HepG2 (cell line): ENCODE measurements around the gene CALML6. TPM values are rescaled to one million over a fixed set of nuclear protein-coding genes. Genes with fewer than 3 reads are reported as not detected.

ENCODE experiments used
- ATAC-seq: fragments of 200-7000 bp; cut with Tn5 transposase; 3 replicates; pipeline ENCODE4 v1.9.1; 2020; ENCODE audit warnings: mild to moderate bottlenecking, moderate library complexity
- BruUV-seq: library from RNA; stranded (reverse); fragments of 400-500 nt; replicated peaks from 2 replicates; lab custom pipeline; 2021; lab: Mats Ljungman, UMichigan
- CTCF ChIA-PET: fragments of 300-600 bp; formaldehyde crosslinking; extraction: SDS; loops from one replicate; lab custom pipeline; 2021; ENCODE audit warnings: low total read pairs, inconsistent platforms, low intra/inter-chr PET ratio; lab: Yijun Ruan, JAX
- POLR2A ChIA-PET: fragments of 350-600 bp; sonication (Branson Sonifier 250); formaldehyde crosslinking; loops from one replicate; lab custom pipeline; 2020; ENCODE audit warnings: antibody characterized with exemption, inconsistent platforms; lab: Yijun Ruan, JAX
- DNase-seq: peaks from one replicate; pipeline ENCODE4 v3.0.0-alpha.2; 2015; ENCODE audit warnings: low spot score
- FAIRE-seq: peaks from 3 replicates; lab custom pipeline; 2011; peaks lifted over from hg19 to GRCh38; lab: Jason Lieb, UNC
- H2AFZ ChIP-seq: one replicate; pipeline ENCODE4 v1.6.1; 2011; ENCODE audit warnings: low read length, inconsistent platforms
- H3K27ac ChIP-seq: fragments of 300-600 bp; 3 replicates; pipeline ENCODE4 v1.8.0; 2011; ENCODE audit warnings: mixed run types, mild to moderate bottlenecking, mixed read lengths, low read length, inconsistent platforms; ENCODE audit not compliant: insufficient read depth; ENCODE audit errors: extremely low read length
- H3K27me3 ChIP-seq, 2 experiments: fragments of 200-600 bp in 1 of 2; 2 replicates in 1 of 2; 3 replicates in 1 of 2; pipeline versions ENCODE4 v1.6.0 to v1.8.0; 2011; ENCODE audit warnings: low read length in 2 of 2, mild to moderate bottlenecking in 2 of 2, moderate library complexity in 2 of 2, inconsistent platforms in 1 of 2; ENCODE audit not compliant: insufficient read depth in 2 of 2, control insufficient read depth in 1 of 2
- H3K36me3 ChIP-seq, 2 experiments: fragments of 200-600 bp in 1 of 2; replicated peaks in 1 of 2; 2 replicates in 1 of 2; 3 replicates in 1 of 2; pipeline versions ENCODE4 v1.5.1 to v1.8.0; 2011; ENCODE audit warnings: low read length in 2 of 2, inconsistent platforms in 1 of 2; ENCODE audit not compliant: insufficient read depth in 2 of 2, control insufficient read depth in 1 of 2
- H3K4me1 ChIP-seq: 2 replicates; pipeline ENCODE4 v1.5.1; 2012; ENCODE audit warnings: low read length, inconsistent platforms; ENCODE audit not compliant: insufficient read depth
- H3K4me2 ChIP-seq: 2 replicates; pipeline ENCODE4 v1.6.0; 2011; ENCODE audit warnings: low read depth, low read length, inconsistent platforms
- H3K4me3 ChIP-seq, 3 experiments: fragments of 200-600 bp in 1 of 3; sonication (generic), shearing (Covaris generic) in 1 of 3; replicated peaks in 1 of 3; 2 replicates each; pipeline ENCODE4 v1.5.1; 2011 to 2016; ENCODE audit warnings: low read length in 3 of 3, inconsistent platforms in 2 of 3, low read depth in 2 of 3, mild to moderate bottlenecking in 2 of 3, control low read depth in 1 of 3, mixed read lengths in 1 of 3; ENCODE audit not compliant: insufficient read depth in 1 of 3
- H3K79me2 ChIP-seq: one replicate; pipeline ENCODE4 v1.6.1; 2011; ENCODE audit warnings: low read length, inconsistent platforms; ENCODE audit not compliant: insufficient read depth
- H3K9ac ChIP-seq: 2 replicates; pipeline ENCODE4 v1.6.0; 2011; ENCODE audit warnings: mild to moderate bottlenecking, low read depth, low read length, inconsistent platforms; ENCODE audit not compliant: insufficient read depth
- H3K9me3 ChIP-seq: 2 replicates; pipeline ENCODE4 v1.5.1; 2012; ENCODE audit warnings: mild to moderate bottlenecking, low read length
- H4K20me1 ChIP-seq: 2 replicates; pipeline ENCODE4 v1.6.0; 2011; ENCODE audit warnings: inconsistent platforms, mild to moderate bottlenecking, low read length, moderate library complexity; ENCODE audit not compliant: insufficient read depth
- CREM ChIP-seq, 2 experiments: sonication (generic) in 1 of 2; formaldehyde crosslinking in 1 of 2; IDR thresholded peaks; 2 replicates each; pipeline versions ENCODE4 v1.4.0 to v1.6.1; 2016 to 2020; ENCODE audit warnings: antibody characterized with exemption in 1 of 2, mild to moderate bottlenecking in 1 of 2, missing genetic modification reagents in 1 of 2
- HNRNPK ChIP-seq: fragments of 200-400 bp; formaldehyde crosslinking; IDR thresholded peaks from 2 replicates; pipeline ENCODE4 v1.6.1; 2018; ENCODE audit warnings: low read length, low read depth, moderate library complexity, mild to moderate bottlenecking; ENCODE audit not compliant: poor library complexity, severe bottlenecking
- ZNF543 ChIP-seq: sonication (generic); formaldehyde crosslinking; IDR thresholded peaks from 2 replicates; pipeline ENCODE4 v1.4.0; 2020; ENCODE audit warnings: mild to moderate bottlenecking, missing genetic modification reagents
- WGBS: methylation state at CpG from one replicate; pipeline ENCODE4 v1.1.6; 2017; ENCODE audit warnings: low lambda C conversion rate; 5-methylcytosine and 5-hydroxymethylcytosine counted together
- in situ Hi-C: cut with HindIII; loops from 2 replicates; pipeline ENCODE4 v1.10.0; 2017; ENCODE audit warnings: low pct_unique_long_range_greater_than_20kb; ENCODE audit not compliant: extremely low pct_ligation_motif_present
- intact Hi-C: fragments of 100-400 bp; cut with micrococcal nuclease; formaldehyde crosslinking; loops from one replicate; pipeline ENCODE4 v1.10.0; 2022; ENCODE audit not compliant: unreplicated experiment
- polyA plus RNA-seq, 8 experiments: library from polyadenylated mRNA; depleted of rRNA in 3 of 8; stranded (reverse) in 7 of 8; unstranded in 1 of 8; fragments of >200 nt; fragmentation: Illumina TruSeq in 4 of 8; extraction: Trizol in 4 of 8; gene quantifications; 2 replicates each; pipeline versions ENCODE4 v1.2.1 to v1.2.3, GENCODE V29; 2011 to 2016; ENCODE audit warnings: low read depth in 4 of 8, missing spikeins in 1 of 8, mixed read lengths in 1 of 8; ENCODE audit not compliant: insufficient read depth in 1 of 8
- total RNA-seq, 5 experiments: library from RNA; depleted of rRNA; stranded (reverse); fragments of >200 nt; fragmentation: Illumina TruSeq; extraction: Trizol; gene quantifications; 2 replicates each; pipeline ENCODE4 v1.2.3, GENCODE V29; 2016; ENCODE audit warnings: low read depth in 1 of 5
- TF ChIP-seq, protein P1 (sequence below): sonication (generic); formaldehyde crosslinking; IDR thresholded peaks from 2 replicates; pipeline ENCODE4 v1.5.1; 2020; ENCODE audit warnings: missing genetic modification reagents, mild to moderate bottlenecking, borderline replicate concordance

The CALML6 gene
- total and polyA plus RNA-seq, 2 of the 13 experiments (the other 11 are each of a cell fraction or from before 2014, with no cell fraction given), result 0.11 to 0.12 TPM

DNA sequence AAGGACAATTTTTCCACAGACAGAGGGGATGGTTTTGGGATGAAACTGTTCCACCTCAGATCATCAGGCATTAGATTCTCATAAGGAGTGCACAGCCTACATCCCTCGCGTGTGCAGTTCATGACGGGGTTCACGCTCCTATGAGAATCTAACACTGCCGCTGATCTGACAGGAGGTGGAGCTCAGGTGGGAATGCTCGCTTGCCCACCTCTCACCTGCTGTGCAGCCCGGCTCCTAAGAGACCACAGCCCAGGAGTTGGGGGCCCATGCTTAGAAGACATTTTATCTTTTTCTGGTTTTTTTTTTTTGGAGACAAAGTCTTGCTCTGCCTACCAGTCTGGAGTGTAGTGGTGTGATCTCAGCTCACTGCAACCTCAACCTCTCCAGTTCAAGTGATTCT, 40.2 kb upstream of the CALML6 start:
- FAIRE-seq (no peak), ATAC-seq (no peak), DNase-seq (no peak)
- H3K27me3 ChIP-seq, result no peaks in the 10 kb centered on the region
- BruUV-seq, result no TSS peak
- no peak overlapping the region for H3K9ac ChIP-seq
- H3K9me3 ChIP-seq, result no peaks in the 10 kb centered on the region
- CTCF ChIA-PET, result no interaction called here
- H3K36me3 ChIP-seq, result peaks cover 23 to 43% of the 10 kb centered on the region in 2 experiments
- peaks cover 38% of the 10 kb centered on the region for H3K4me1 ChIP-seq
- TF ChIP-seq HNRNPK, result no peak
- TF ChIP-seq ZNF543 (CRISPR knock-in tag), result no peak
- TF ChIP-seq, protein P1, sequence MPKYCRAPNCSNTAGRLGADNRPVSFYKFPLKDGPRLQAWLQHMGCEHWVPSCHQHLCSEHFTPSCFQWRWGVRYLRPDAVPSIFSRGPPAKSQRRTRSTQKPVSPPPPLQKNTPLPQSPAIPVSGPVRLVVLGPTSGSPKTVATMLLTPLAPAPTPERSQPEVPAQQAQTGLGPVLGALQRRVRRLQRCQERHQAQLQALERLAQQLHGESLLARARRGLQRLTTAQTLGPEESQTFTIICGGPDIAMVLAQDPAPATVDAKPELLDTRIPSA (CRISPR knock-in tag), result no peak
- POLR2A ChIA-PET, result interaction anchor here (0.6 to 0.9 kb wide), 2 partner anchors 11 to 34 kb away, joined by 4 to 5 read pairs; no protein-coding TSS in a partner anchor
- no peak overlapping the region for H3K4me3 ChIP-seq
- H2AFZ ChIP-seq, result no peak overlapping the region
- in situ Hi-C loops, result no loop called here
- H3K4me2 ChIP-seq, result no peak overlapping the region
- H3K79me2 ChIP-seq, result peaks cover 93% of the 10 kb centered on the region
- peaks cover 91% of the 10 kb centered on the region for H4K20me1 ChIP-seq
- no peak overlapping the region for H3K27ac ChIP-seq
- WGBS, result 100% methylated on average over 7 of the region's 7 CpGs
- intact Hi-C loops, result no loop called here

DNA sequence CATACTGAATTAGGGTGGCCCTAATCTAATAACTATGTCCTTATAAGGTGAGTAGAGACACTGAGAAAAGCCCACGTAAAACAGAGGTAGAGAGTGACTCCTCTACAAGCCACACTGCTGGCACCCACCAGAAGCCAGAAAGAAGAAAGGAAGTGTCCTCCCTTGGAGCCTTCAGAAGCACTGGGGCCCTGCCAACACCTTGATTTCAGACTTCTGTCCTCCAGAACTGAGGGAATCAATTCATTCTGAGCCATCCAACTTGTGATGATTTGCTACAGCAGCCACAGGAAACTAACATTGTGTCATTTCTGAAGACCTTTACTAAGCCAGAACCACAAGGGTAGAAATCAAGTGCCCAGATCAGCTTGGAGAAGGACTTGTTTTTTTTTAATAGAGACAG, 39.1 kb upstream of the CALML6 start:
- FAIRE-seq (no peak), DNase-seq (no peak), ATAC-seq (no peak)
- Histone ChIP-seq H3K27me3 (no peaks in the 10 kb centered on the region), H2AFZ (no peak overlapping the region), H3K4me1 (peaks cover 41% of the 10 kb centered on the region), H3K36me3 (peaks cover 23 to 46% of the 10 kb centered on the region in 2 experiments), H3K9ac (no peak overlapping the region), H4K20me1 (peaks cover 88% of the 10 kb centered on the region), H3K4me3 (no peak overlapping the region), H3K4me2 (no peak overlapping the region), H3K79me2 (peaks cover 91% of the 10 kb centered on the region), H3K27ac (no peak overlapping the region), H3K9me3 (no peaks in the 10 kb centered on the region)
- ChIA-PET POLR2A (interaction anchor here (0.6 kb wide), 2 partner anchors 21 to 181 kb away, joined by 3 to 4 read pairs; no protein-coding TSS in a partner anchor), CTCF (no interaction called here)
- 100% methylated on average over 1 of the region's 1 CpG for WGBS
- intact Hi-C loops, result no loop called here
- TF ChIP-seq CREM (IDR thresholded peaks at IDR 0.05) (no peak), CREM (CRISPR knock-in tag; IDR thresholded peaks at IDR 0.05) (no peak)
- BruUV-seq, result no TSS peak
- in situ Hi-C loops, result no loop called here
